Natural killer cell (primary cell): ENCODE data around the gene TMEM184A. TPM values are rescaled to one million over a fixed set of nuclear protein-coding genes. Genes with fewer than 3 reads are reported as not detected.
A peak's percentile ranks its signal among the peaks of the same experiment; 100 is the strongest.

Experiments used
- ATAC-seq, 3 donors: fragments of 150-1000 bp in 2 of 3; fragments of 200-7000 bp in 1 of 3; cut with Tn5 transposase; 1 replicate in 1 of 3; 2 replicates in 2 of 3; pipeline ENCODE4 v1.10.0; 2021; ENCODE audit warnings: mild to moderate bottlenecking in 2 of 3, moderate library complexity in 2 of 3
- DNase-seq, 2 donors: peaks; one replicate each; pipeline versions ENCODE4 v3.0.0 to v3.0.0-alpha.2; 2013 to 2021; ENCODE audit warnings: mixed read lengths in 1 of 2
- H3K27ac ChIP-seq: one replicate; pipeline ENCODE4 v1.5.1; 2013; ENCODE audit warnings: mild to moderate bottlenecking, low read length
- H3K27me3 ChIP-seq: one replicate; pipeline ENCODE4 v1.6.1; 2013; ENCODE audit warnings: low read length; ENCODE audit not compliant: control insufficient read depth, insufficient read depth
- H3K36me3 ChIP-seq: one replicate; pipeline ENCODE4 v1.6.1; 2013; ENCODE audit warnings: low read length; ENCODE audit not compliant: control insufficient read depth, insufficient read depth
- H3K4me1 ChIP-seq: one replicate; pipeline ENCODE4 v1.6.1; 2013; ENCODE audit warnings: low read length; ENCODE audit not compliant: control insufficient read depth, insufficient read depth
- H3K4me3 ChIP-seq: one replicate; pipeline ENCODE4 v1.5.1; 2013; ENCODE audit warnings: low read length
- H3K9me3 ChIP-seq: one replicate; pipeline ENCODE4 v1.6.1; 2013; ENCODE audit warnings: low read length; ENCODE audit not compliant: control insufficient read depth, insufficient read depth
- H3K27ac Mint-ChIP-seq, 2 donors: one replicate each; pipeline ENCODE4 v1.8.0; 2022; ENCODE audit warnings: mild to moderate bottlenecking in 2 of 2, mixed read lengths in 2 of 2, moderate library complexity in 1 of 2
- H3K27me3 Mint-ChIP-seq, 2 donors: one replicate each; pipeline ENCODE4 v1.8.0; 2022; ENCODE audit warnings: low read depth in 2 of 2, mixed read lengths in 2 of 2
- H3K36me3 Mint-ChIP-seq: one replicate; pipeline ENCODE4 v1.8.0; 2022; ENCODE audit warnings: mixed read lengths
- H3K4me1 Mint-ChIP-seq, 2 donors: one replicate each; pipeline ENCODE4 v1.8.0; 2022; ENCODE audit warnings: mixed read lengths in 2 of 2
- H3K4me3 Mint-ChIP-seq: one replicate; pipeline ENCODE4 v1.8.0; 2022; ENCODE audit warnings: mild to moderate bottlenecking, moderate library complexity, mixed read lengths
- H3K9me3 Mint-ChIP-seq, 2 donors: one replicate each; pipeline ENCODE4 v1.8.0; 2022; ENCODE audit warnings: mixed read lengths in 2 of 2
- CTCF ChIP-seq: fragments of 200-600 bp; IDR thresholded peaks from one replicate; pipeline ENCODE4 v1.8.0; 2022; ENCODE audit warnings: antibody characterized with exemption
- WGBS: methylation state at CpG from one replicate; pipeline ENCODE4 v1.1.7; 2013; ENCODE audit warnings: missing lambda C conversion rate; ENCODE audit not compliant: insufficient coverage; 5-methylcytosine and 5-hydroxymethylcytosine counted together
- intact Hi-C: fragments of 100-400 bp; cut with micrococcal nuclease; formaldehyde crosslinking; loops from one replicate; pipeline ENCODE4 v1.14.2; 2022
- total RNA-seq, 4 donors: library from RNA; stranded (reverse); fragments of 120-200 nt in 1 of 4; gene quantifications; one replicate each; pipeline versions ENCODE4 v1.2.3 to v1.2.4, GENCODE V29; 2013 to 2022

The TMEM184A gene
- total RNA-seq, 3 donors from 2014 or later (not counting 1 experiment from before 2014, with no cell fraction given), result 0.14 TPM; not detected in 2

- Histone ChIP-seq H3K27ac (no peak overlapping the region), H3K4me1 (peaks cover 47% of the 10 kb centered on the region), H3K4me3 (no peak overlapping the region), H3K27me3 (no peaks in the 10 kb centered on the region), H3K36me3 (no peaks in the 10 kb centered on the region), H3K9me3 (no peaks in the 10 kb centered on the region)
- intact Hi-C loops, result no loop called here
- H3K27ac Mint-ChIP-seq, result no peak overlapping the region
- H3K9me3 Mint-ChIP-seq, result no peaks in the 10 kb centered on the region
- H3K4me3 Mint-ChIP-seq, result no peak overlapping the region
- 89% methylated on average over 14 of the region's 14 CpGs for WGBS
- H3K36me3 Mint-ChIP-seq, result no peaks in the 10 kb centered on the region
- DNase-seq, result no peak
- no peak for TF ChIP-seq CTCF
- peaks cover 7 to 32% of the 10 kb centered on the region in 2 donors for H3K27me3 Mint-ChIP-seq
- H3K4me1 Mint-ChIP-seq, result peaks cover 0 to 11% of the 10 kb centered on the region in 2 donors
- ATAC-seq, result no peak
These were observed 46.8 kb downstream of the TMEM184A start for GRCh38 chr7:1509226-1509625.

GRCh38 chr7:1508277-1508758, 47.7 kb downstream of the TMEM184A start:
- Histone ChIP-seq H3K27ac (no peak overlapping the region), H3K27me3 (no peaks in the 10 kb centered on the region), H3K4me3 (no peak overlapping the region), H3K9me3 (no peaks in the 10 kb centered on the region), H3K36me3 (no peaks in the 10 kb centered on the region), H3K4me1 (peaks cover 46% of the 10 kb centered on the region)
- DNase-seq (peak in 1 of 2 donors; percentile 28), ATAC-seq (no peak)
- WGBS, result 21% methylated on average over 10 of the region's 10 CpGs
- Mint-ChIP-seq H3K27ac (no peak overlapping the region), H3K4me3 (peak overlapping the region; percentile 29), H3K9me3 (no peaks in the 10 kb centered on the region), H3K36me3 (no peaks in the 10 kb centered on the region), H3K4me1 (peaks cover 3 to 15% of the 10 kb centered on the region in 2 donors), H3K27me3 (peaks cover 7 to 28% of the 10 kb centered on the region in 2 donors)
- intact Hi-C loops, result no loop called here
- no peak for TF ChIP-seq CTCF

GRCh38 chr7:1505731-1506550, 50.1 kb downstream of the TMEM184A start:
- Mint-ChIP-seq H3K9me3 (no peaks in the 10 kb centered on the region), H3K36me3 (no peaks in the 10 kb centered on the region), H3K27ac (no peak overlapping the region), H3K4me1 (peaks cover 20 to 34% of the 10 kb centered on the region in 2 donors), H3K27me3 (peaks cover 7 to 16% of the 10 kb centered on the region in 2 donors), H3K4me3 (peak overlapping the region; percentile 45)
- H3K4me3 ChIP-seq, result no peak overlapping the region
- peaks cover 37% of the 10 kb centered on the region for H3K4me1 ChIP-seq
- no peak for ATAC-seq
- H3K9me3 ChIP-seq, result no peaks in the 10 kb centered on the region
- intact Hi-C loops, result no loop called here
- peak in 1 of 2 donors; percentile 25 for DNase-seq
- 48% methylated on average over 33 of the region's 35 CpGs for WGBS
- H3K36me3 ChIP-seq, result peaks cover 6% of the 10 kb centered on the region
- H3K27ac ChIP-seq, result no peak overlapping the region
- no peaks in the 10 kb centered on the region for H3K27me3 ChIP-seq
- TF ChIP-seq CTCF, result no peak
